ENCODE data around the gene FUT7. TPM values are rescaled to one million over a fixed set of nuclear protein-coding genes. Genes with fewer than 3 reads are reported as not detected.

FUT7 gene
- total and polyA plus RNA-seq, 2 donors (not counting 1 experiment from before 2014, with no cell fraction given), result not detected

DNA sequence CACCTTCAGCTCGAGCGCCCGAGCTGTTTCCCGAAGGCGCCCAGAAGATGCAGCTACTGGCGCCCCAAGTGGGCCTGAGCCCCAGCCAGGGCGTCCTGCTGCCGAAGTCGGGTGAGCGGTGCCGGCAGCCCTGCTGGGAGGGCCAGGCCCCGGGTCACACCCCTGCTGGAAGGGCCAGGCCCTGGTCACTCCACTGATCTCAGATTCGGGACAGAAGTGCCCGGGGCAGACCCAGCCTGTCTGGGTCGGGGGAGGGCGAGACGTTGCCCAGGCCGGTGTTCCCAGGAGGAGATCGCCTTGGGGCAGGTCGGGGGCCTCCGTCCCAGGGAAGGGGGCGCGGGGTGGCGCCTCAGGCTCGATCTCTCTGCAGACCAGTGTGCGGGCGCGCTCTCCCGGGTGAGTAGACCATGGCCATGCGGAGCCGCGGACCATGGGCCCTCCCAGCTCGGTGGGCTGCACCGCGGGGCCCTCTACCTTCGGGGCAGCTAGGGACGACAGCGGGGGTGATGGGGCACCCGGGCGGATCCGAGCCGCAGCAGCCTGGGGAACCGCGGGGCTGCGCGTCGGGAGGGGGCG, 46.8 kb downstream of the FUT7 start:
- H3K27ac ChIP-seq (ENCODE audit: insufficient read depth, low read length), result no peak overlapping the region
- no peaks in the 10 kb centered on the region for H3K4me1 ChIP-seq (ENCODE audit: control insufficient read depth, extremely low read depth, insufficient read depth, low read length)
- peaks cover 21% of the 10 kb centered on the region for H3K27me3 ChIP-seq (ENCODE audit: control insufficient read depth, insufficient read depth, low read length)
- TF ChIP-seq CTCF (conservative IDR thresholded peaks at IDR 0.05 in 1 of 2, IDR thresholded peaks at IDR 0.05 in 1 of 2; ENCODE audit: low read depth in 1 of 2, low read length in 2 of 2) (no peak), EZH2 (IDR thresholded peaks at IDR 0.05; ENCODE audit: low read length, missing control alignments) (peak; percentile 91)
- H3K36me3 ChIP-seq (ENCODE audit: control insufficient read depth, insufficient read depth, low read length), result no peaks in the 10 kb centered on the region
- H2AFZ ChIP-seq (ENCODE audit: low read length), result no peak overlapping the region
- H3K9ac ChIP-seq (ENCODE audit: insufficient read depth, low read length), result no peak overlapping the region
- H3K9me3 ChIP-seq (ENCODE audit: control insufficient read depth, insufficient read depth, low read depth, low read length), result no peaks in the 10 kb centered on the region
- no peak overlapping the region for H3K4me3 ChIP-seq (replicated peaks in 1 of 4; ENCODE audit: control extremely low read depth in 1 of 4, insufficient read depth in 1 of 4, low read depth in 3 of 4, low read length in 4 of 4)
- DNase-seq (ENCODE audit: low read depth in 2 of 2), result no peak
- H3K4me2 ChIP-seq (ENCODE audit: extremely low read depth, insufficient read depth, low read length), result no peak overlapping the region
- H4K20me1 ChIP-seq (ENCODE audit: control insufficient read depth, extremely low read depth, insufficient read depth, low read length), result no peaks in the 10 kb centered on the region
- no peaks in the 10 kb centered on the region for H3K79me2 ChIP-seq (ENCODE audit: control insufficient read depth, insufficient read depth, low read length)

DNA sequence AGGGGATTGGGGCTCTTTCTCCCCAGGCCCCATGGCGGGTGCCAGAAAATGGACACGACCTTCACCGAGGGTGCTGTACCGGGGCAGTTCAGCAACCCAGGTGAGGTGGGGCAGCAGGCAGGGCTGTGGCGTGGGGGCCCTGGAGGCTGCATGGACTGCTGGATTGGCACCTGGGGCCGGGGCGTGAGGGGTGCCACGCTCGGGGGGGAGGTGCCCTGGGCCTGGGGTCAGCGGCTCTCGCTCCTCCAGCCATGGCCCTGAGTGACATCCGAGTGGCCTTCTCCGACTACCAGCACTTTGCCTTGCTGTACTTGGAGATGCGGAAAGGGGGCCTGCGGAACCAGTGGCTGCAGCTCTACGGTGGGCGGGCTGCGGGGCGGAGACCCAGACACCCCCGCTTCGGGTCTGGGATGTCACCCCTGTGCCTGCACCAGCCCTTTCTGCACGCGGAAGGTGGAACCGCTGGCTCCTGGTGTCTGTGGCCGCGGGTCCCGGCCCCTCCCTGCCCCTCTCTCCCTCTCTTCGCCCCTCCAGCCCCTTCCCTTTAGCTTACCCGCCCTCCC, 47.3 kb downstream of the FUT7 start:
- no peak overlapping the region for H2AFZ ChIP-seq (ENCODE audit: low read length)
- no peaks in the 10 kb centered on the region for H3K4me1 ChIP-seq (ENCODE audit: control insufficient read depth, extremely low read depth, insufficient read depth, low read length)
- no peaks in the 10 kb centered on the region for H3K9me3 ChIP-seq (ENCODE audit: control insufficient read depth, insufficient read depth, low read depth, low read length)
- no peaks in the 10 kb centered on the region for H3K79me2 ChIP-seq (ENCODE audit: control insufficient read depth, insufficient read depth, low read length)
- no peak overlapping the region for H3K9ac ChIP-seq (ENCODE audit: insufficient read depth, low read length)
- no peaks in the 10 kb centered on the region for H4K20me1 ChIP-seq (ENCODE audit: control insufficient read depth, extremely low read depth, insufficient read depth, low read length)
- no peak overlapping the region for H3K27ac ChIP-seq (ENCODE audit: insufficient read depth, low read length)
- DNase-seq (ENCODE audit: low read depth in 2 of 2), result no peak
- H3K4me3 ChIP-seq (replicated peaks in 1 of 4; ENCODE audit: control extremely low read depth in 1 of 4, insufficient read depth in 1 of 4, low read depth in 3 of 4, low read length in 4 of 4), result no peak overlapping the region
- no peak overlapping the region for H3K4me2 ChIP-seq (ENCODE audit: extremely low read depth, insufficient read depth, low read length)
- no peak for TF ChIP-seq CTCF (conservative IDR thresholded peaks at IDR 0.05 in 1 of 2, IDR thresholded peaks at IDR 0.05 in 1 of 2; ENCODE audit: low read depth in 1 of 2, low read length in 2 of 2)
- no peak for TF ChIP-seq EZH2 (IDR thresholded peaks at IDR 0.05; ENCODE audit: low read length, missing control alignments)
- peaks cover 20% of the 10 kb centered on the region for H3K27me3 ChIP-seq (ENCODE audit: control insufficient read depth, insufficient read depth, low read length)
- H3K36me3 ChIP-seq (ENCODE audit: control insufficient read depth, insufficient read depth, low read length), result no peaks in the 10 kb centered on the region

- Histone ChIP-seq H3K9me3 (ENCODE audit: control insufficient read depth, insufficient read depth, low read depth, low read length) (no peaks in the 10 kb centered on the region), H3K27ac (ENCODE audit: insufficient read depth, low read length) (no peak overlapping the region), H3K4me1 (ENCODE audit: control insufficient read depth, extremely low read depth, insufficient read depth, low read length) (no peaks in the 10 kb centered on the region), H3K4me2 (ENCODE audit: extremely low read depth, insufficient read depth, low read length) (no peak overlapping the region), H3K9ac (ENCODE audit: insufficient read depth, low read length) (no peak overlapping the region), H3K79me2 (ENCODE audit: control insufficient read depth, insufficient read depth, low read length) (no peaks in the 10 kb centered on the region), H4K20me1 (ENCODE audit: control insufficient read depth, extremely low read depth, insufficient read depth, low read length) (no peaks in the 10 kb centered on the region), H3K36me3 (ENCODE audit: control insufficient read depth, insufficient read depth, low read length) (no peaks in the 10 kb centered on the region), H2AFZ (ENCODE audit: low read length) (no peak overlapping the region), H3K27me3 (ENCODE audit: control insufficient read depth, insufficient read depth, low read length) (peaks cover 20% of the 10 kb centered on the region), H3K4me3 (replicated peaks in 1 of 4; ENCODE audit: control extremely low read depth in 1 of 4, insufficient read depth in 1 of 4, low read depth in 3 of 4, low read length in 4 of 4) (no peak overlapping the region)
- TF ChIP-seq EZH2 (IDR thresholded peaks at IDR 0.05; ENCODE audit: low read length, missing control alignments) (peak; percentile 47), CTCF (conservative IDR thresholded peaks at IDR 0.05 in 1 of 2, IDR thresholded peaks at IDR 0.05 in 1 of 2; ENCODE audit: low read depth in 1 of 2, low read length in 2 of 2) (no peak)
- DNase-seq (ENCODE audit: low read depth in 2 of 2), result no peak
These were observed 48.1 kb downstream of the FUT7 start for GRCh38 chr9:136983656-136984314.
